Liver (tissue), 3 donors: ENCODE data around the gene NUAK1.

ENCODE experiments used
- EGR1 ChIP-seq, 2 donors: IDR thresholded peaks; 2 replicates each; pipeline ENCODE4 v1.6.1; 2016 to 2018; ENCODE audit warnings: antibody characterized with exemption in 2 of 2, low read depth in 2 of 2
- GABPA ChIP-seq, 2 donors: IDR thresholded peaks in 1 of 2; conservative IDR thresholded peaks in 1 of 2; 2 replicates each; pipeline ENCODE4 v1.6.1; 2016; ENCODE audit warnings: antibody characterized with exemption in 2 of 2, mild to moderate bottlenecking in 1 of 2, moderate library complexity in 1 of 2
- HNF4G ChIP-seq: IDR thresholded peaks from 2 replicates; pipeline ENCODE4 v1.6.1; 2016; ENCODE audit warnings: antibody characterized with exemption
- YY1 ChIP-seq: IDR thresholded peaks from 2 replicates; pipeline ENCODE4 v1.6.1; 2016; ENCODE audit warnings: antibody characterized with exemption, mild to moderate bottlenecking
- TF ChIP-seq, protein P1 (sequence below): fragments of 150-350 bp; IDR thresholded peaks from 2 replicates; pipeline ENCODE4 v1.5.1; 2017; ENCODE audit warnings: improper control_type of control experiment, low read depth, low read length; ENCODE audit not compliant: missing input control
- TF ChIP-seq, protein P2 (sequence below): IDR thresholded peaks from 2 replicates; pipeline ENCODE4 v1.6.1; 2016; ENCODE audit warnings: antibody characterized with exemption, mild to moderate bottlenecking
- TF ChIP-seq, protein P3 (sequence below): IDR thresholded peaks from 2 replicates; pipeline ENCODE4 v1.6.1; 2016; ENCODE audit warnings: antibody characterized with exemption
- donor health status: healthy.
- donor health status: healthy.

DNA sequence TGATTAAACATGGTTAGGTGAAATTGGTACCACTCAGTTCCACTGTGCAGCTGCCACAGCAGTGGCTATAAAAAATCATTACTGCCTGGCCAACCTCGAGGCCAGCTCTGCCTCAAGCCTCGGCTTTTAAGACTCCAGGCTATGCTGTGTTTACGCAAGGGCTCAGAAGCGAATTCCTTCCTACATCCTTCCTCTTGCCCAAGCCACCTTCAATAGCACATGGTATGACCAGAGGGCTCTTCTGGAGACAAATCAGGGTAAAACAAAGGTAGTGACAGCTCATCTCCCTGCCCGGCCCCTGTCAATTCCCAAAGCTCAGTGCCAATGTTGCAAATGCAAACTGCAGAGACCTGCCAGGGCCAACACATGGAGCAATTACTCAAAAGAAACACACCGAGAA is 31.9 kb downstream of the NUAK1 start:
- TF ChIP-seq, protein P1, sequence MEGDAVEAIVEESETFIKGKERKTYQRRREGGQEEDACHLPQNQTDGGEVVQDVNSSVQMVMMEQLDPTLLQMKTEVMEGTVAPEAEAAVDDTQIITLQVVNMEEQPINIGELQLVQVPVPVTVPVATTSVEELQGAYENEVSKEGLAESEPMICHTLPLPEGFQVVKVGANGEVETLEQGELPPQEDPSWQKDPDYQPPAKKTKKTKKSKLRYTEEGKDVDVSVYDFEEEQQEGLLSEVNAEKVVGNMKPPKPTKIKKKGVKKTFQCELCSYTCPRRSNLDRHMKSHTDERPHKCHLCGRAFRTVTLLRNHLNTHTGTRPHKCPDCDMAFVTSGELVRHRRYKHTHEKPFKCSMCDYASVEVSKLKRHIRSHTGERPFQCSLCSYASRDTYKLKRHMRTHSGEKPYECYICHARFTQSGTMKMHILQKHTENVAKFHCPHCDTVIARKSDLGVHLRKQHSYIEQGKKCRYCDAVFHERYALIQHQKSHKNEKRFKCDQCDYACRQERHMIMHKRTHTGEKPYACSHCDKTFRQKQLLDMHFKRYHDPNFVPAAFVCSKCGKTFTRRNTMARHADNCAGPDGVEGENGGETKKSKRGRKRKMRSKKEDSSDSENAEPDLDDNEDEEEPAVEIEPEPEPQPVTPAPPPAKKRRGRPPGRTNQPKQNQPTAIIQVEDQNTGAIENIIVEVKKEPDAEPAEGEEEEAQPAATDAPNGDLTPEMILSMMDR, result no peak
- TF ChIP-seq EGR1 (IDR thresholded peaks at IDR 0.05; ENCODE audit: low read depth in 2 of 2) (no peak), GABPA (IDR thresholded peaks at IDR 0.05 in 1 of 2, conservative IDR thresholded peaks at IDR 0.05 in 1 of 2) (no peak), HNF4G (no peak), YY1 (no peak)
- TF ChIP-seq, protein P2, sequence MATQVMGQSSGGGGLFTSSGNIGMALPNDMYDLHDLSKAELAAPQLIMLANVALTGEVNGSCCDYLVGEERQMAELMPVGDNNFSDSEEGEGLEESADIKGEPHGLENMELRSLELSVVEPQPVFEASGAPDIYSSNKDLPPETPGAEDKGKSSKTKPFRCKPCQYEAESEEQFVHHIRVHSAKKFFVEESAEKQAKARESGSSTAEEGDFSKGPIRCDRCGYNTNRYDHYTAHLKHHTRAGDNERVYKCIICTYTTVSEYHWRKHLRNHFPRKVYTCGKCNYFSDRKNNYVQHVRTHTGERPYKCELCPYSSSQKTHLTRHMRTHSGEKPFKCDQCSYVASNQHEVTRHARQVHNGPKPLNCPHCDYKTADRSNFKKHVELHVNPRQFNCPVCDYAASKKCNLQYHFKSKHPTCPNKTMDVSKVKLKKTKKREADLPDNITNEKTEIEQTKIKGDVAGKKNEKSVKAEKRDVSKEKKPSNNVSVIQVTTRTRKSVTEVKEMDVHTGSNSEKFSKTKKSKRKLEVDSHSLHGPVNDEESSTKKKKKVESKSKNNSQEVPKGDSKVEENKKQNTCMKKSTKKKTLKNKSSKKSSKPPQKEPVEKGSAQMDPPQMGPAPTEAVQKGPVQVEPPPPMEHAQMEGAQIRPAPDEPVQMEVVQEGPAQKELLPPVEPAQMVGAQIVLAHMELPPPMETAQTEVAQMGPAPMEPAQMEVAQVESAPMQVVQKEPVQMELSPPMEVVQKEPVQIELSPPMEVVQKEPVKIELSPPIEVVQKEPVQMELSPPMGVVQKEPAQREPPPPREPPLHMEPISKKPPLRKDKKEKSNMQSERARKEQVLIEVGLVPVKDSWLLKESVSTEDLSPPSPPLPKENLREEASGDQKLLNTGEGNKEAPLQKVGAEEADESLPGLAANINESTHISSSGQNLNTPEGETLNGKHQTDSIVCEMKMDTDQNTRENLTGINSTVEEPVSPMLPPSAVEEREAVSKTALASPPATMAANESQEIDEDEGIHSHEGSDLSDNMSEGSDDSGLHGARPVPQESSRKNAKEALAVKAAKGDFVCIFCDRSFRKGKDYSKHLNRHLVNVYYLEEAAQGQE, result no peak
- TF ChIP-seq, protein P3, sequence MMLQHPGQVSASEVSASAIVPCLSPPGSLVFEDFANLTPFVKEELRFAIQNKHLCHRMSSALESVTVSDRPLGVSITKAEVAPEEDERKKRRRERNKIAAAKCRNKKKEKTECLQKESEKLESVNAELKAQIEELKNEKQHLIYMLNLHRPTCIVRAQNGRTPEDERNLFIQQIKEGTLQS, result no peak
